Mucosa of descending colon (tissue), 3 donors: Measurements from ENCODE around the gene METTL15. TPM values are rescaled to one million over a fixed set of nuclear protein-coding genes. Genes with fewer than 3 reads are reported as not detected.

ENCODE experiments used
- ATAC-seq: fragments of 200-7000 bp; cut with Tn5 transposase; one replicate; pipeline ENCODE4 v1.9.1; 2020; ENCODE audit warnings: mild to moderate bottlenecking, moderate library complexity
- DNase-seq, 3 donors: peaks; one replicate each; pipeline ENCODE4 v3.0.0-alpha.2; 2020
- H3K36me3 ChIP-seq: fragments of 200-600 bp; one replicate; pipeline ENCODE4 v1.8.0; 2021; ENCODE audit warnings: low read depth, mild to moderate bottlenecking
- H3K4me1 ChIP-seq: fragments of 200-600 bp; one replicate; pipeline ENCODE4 v1.8.0; 2021; ENCODE audit warnings: low read depth, mild to moderate bottlenecking
- H3K4me3 ChIP-seq: fragments of 200-600 bp; one replicate; pipeline ENCODE4 v1.8.0; 2021; ENCODE audit warnings: mild to moderate bottlenecking
- H3K9me3 ChIP-seq: fragments of 200-600 bp; one replicate; pipeline ENCODE4 v1.8.0; 2021; ENCODE audit warnings: mild to moderate bottlenecking
- CTCF ChIP-seq: fragments of 200-600 bp; IDR thresholded peaks from one replicate; pipeline ENCODE4 v1.8.0; 2022; ENCODE audit warnings: antibody characterized with exemption, mild to moderate bottlenecking
- intact Hi-C, 2 donors: fragments of 100-400 bp; cut with DNase I in 1 of 2; cut with micrococcal nuclease in 1 of 2; formaldehyde crosslinking; loops; one replicate each; pipeline versions ENCODE4 v1.11.0 to v1.11.1; 2022; cut with DNase I, micrococcal nuclease
- total RNA-seq, 3 donors: library from RNA; stranded (reverse); fragmentation: NEBNext Ultra II Directional in 2 of 3; extraction: Animal tissue kit (Norgen Biotek cat#: 25700) in 2 of 3; gene quantifications; one replicate each; pipeline versions ENCODE4 v1.2.1 to v1.2.4, GENCODE V29; 2021 to 2023
- donor health status: DM: no; HTN: no; CAD: no; lungs with moderate emphysema.
- donor health status: DM: no; HTN: no; CAD: no.
- donor health status: DM: no; HTN: yes; CAD: no.

METTL15 gene
- total RNA-seq, 3 donors from 2014 or later = 16.4 to 23.2 (median 17.1) TPM

GRCh38 chr11:28137366-28137765, 29.2 kb downstream of the METTL15 start:
- ATAC-seq = no peak
- TF ChIP-seq CTCF = no peak
- intact Hi-C loops = no loop called here
- H3K4me3 ChIP-seq = no peak overlapping the region
- no peaks in the 10 kb centered on the region for H3K36me3 ChIP-seq
- DNase-seq = no peak
- no peaks in the 10 kb centered on the region for H3K4me1 ChIP-seq
- H3K9me3 ChIP-seq = peaks cover 39% of the 10 kb centered on the region

GRCh38 chr11:28137832-28138231, 29.6 kb downstream of the METTL15 start:
- intact Hi-C loops = no loop called here
- DNase-seq (no peak), ATAC-seq (no peak)
- peaks cover 39% of the 10 kb centered on the region for H3K9me3 ChIP-seq
- H3K4me1 ChIP-seq = no peaks in the 10 kb centered on the region
- TF ChIP-seq CTCF = no peak
- no peak overlapping the region for H3K4me3 ChIP-seq
- no peaks in the 10 kb centered on the region for H3K36me3 ChIP-seq

GRCh38 chr11:28139841-28140415, 31.7 kb downstream of the METTL15 start:
- intact Hi-C loops = no loop called here
- no peak overlapping the region for H3K4me3 ChIP-seq
- TF ChIP-seq CTCF = no peak
- peaks cover 39% of the 10 kb centered on the region for H3K9me3 ChIP-seq
- H3K36me3 ChIP-seq = no peaks in the 10 kb centered on the region
- no peak for ATAC-seq
- no peaks in the 10 kb centered on the region for H3K4me1 ChIP-seq
- no peak for DNase-seq

DNA sequence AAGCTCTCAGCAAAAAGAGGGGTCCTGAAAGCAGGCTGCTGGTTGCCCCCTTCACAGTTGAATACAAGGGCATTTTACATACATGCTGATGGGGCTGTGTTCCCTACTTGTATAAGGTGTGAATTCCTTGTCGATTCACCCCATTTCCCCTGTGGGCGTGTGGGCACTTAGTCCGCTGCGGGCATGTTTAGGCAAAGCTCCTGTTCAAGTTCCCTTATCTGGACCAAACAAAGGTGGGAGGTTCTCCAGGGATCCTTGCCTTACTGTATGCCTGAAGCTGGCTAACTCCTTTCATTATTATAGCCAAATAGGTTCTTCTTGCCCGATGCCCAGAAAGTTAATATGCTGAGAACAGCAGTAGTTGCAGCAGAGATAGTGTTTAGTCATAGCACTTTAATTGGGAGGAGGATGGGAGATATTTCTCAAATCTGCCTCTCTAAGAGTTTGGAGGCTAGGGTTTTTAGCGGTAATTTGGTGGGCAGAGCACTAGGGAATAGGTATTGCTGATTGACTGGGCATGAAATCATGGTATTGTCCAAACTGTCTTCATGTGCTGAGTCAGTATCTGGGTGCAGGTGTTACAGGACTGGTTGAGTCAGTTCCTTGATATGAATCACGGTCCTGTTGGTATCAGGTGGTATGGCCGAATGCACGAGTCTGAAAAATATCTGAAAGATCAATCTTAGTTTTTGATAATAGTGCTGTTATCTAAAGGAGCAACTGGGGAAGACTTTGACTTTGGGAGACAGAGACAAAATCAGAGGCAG, 32.7 kb downstream of the METTL15 start:
- TF ChIP-seq CTCF = no peak
- Histone ChIP-seq H3K9me3 (peaks cover 39% of the 10 kb centered on the region), H3K4me1 (no peaks in the 10 kb centered on the region), H3K4me3 (no peak overlapping the region), H3K36me3 (no peaks in the 10 kb centered on the region)
- ATAC-seq (no peak), DNase-seq (no peak)
- intact Hi-C loops = no loop called here

DNA sequence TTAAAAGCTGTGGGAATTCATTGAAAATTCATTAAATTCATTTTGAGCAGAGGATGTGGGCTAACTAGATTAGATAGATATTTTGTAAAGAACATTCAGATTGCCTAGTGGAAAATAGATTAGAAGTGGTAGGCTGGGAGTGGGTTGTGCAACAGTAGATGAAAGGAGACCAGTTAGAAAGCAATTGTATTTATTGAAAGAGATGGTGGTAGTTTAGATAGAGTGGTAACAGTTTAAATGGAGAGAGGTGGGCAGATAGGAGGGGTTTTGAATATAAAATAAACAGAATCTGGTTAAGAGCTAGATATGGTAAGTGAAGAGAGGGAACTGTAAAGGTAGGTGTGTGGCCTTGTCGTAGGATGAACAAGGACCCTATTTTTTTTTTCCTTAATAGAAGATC, 34.5 kb downstream of the METTL15 start:
- Histone ChIP-seq H3K9me3 (peaks cover 34% of the 10 kb centered on the region), H3K4me3 (no peak overlapping the region), H3K4me1 (no peaks in the 10 kb centered on the region), H3K36me3 (no peaks in the 10 kb centered on the region)
- DNase-seq (no peak), ATAC-seq (no peak)
- TF ChIP-seq CTCF = no peak
- intact Hi-C loops = no loop called here
